H9 (cell line): ENCODE results near the gene ARHGEF12. TPM values are rescaled to one million over a fixed set of nuclear protein-coding genes. Genes with fewer than 3 reads are reported as not detected.

ENCODE experiments used
- DNase-seq: peaks from one replicate; pipeline ENCODE4 v3.0.0-alpha.2; 2017
- H2AFZ ChIP-seq: one replicate; pipeline ENCODE4 v1.6.1; 2013; ENCODE audit warnings: mild to moderate bottlenecking, low read length, control low read depth, moderate library complexity
- H2AK5ac ChIP-seq: 2 replicates; pipeline ENCODE4 v1.6.1; 2013; ENCODE audit warnings: low read length, control low read depth, mixed read lengths; ENCODE audit not compliant: insufficient read length
- H2BK120ac ChIP-seq: one replicate; pipeline ENCODE4 v1.6.1; 2013; ENCODE audit warnings: low read depth, mild to moderate bottlenecking, low read length, control low read depth, inconsistent platforms; ENCODE audit not compliant: poor library complexity, severe bottlenecking
- H2BK12ac ChIP-seq: 2 replicates; pipeline ENCODE4 v1.6.1; 2013; ENCODE audit warnings: low read length, control low read depth, mixed read lengths, low read depth; ENCODE audit not compliant: insufficient read length
- H2BK15ac ChIP-seq: 2 replicates; pipeline ENCODE4 v1.6.1; 2013; ENCODE audit warnings: low read depth, low read length, control low read depth
- H2BK20ac ChIP-seq: one replicate; pipeline ENCODE4 v1.6.1; 2013; ENCODE audit warnings: low read depth, mild to moderate bottlenecking, low read length, control low read depth, inconsistent platforms; ENCODE audit not compliant: poor library complexity, severe bottlenecking
- H2BK5ac ChIP-seq: 2 replicates; pipeline ENCODE4 v1.6.1; 2013; ENCODE audit warnings: low read length, control low read depth, mixed read lengths; ENCODE audit not compliant: insufficient read length
- H3K14ac ChIP-seq: 2 replicates; pipeline ENCODE4 v1.6.1; 2013; ENCODE audit warnings: low read length, control low read depth; ENCODE audit not compliant: insufficient read depth
- H3K18ac ChIP-seq: 2 replicates; pipeline ENCODE4 v1.6.1; 2013; ENCODE audit warnings: low read depth, mild to moderate bottlenecking, mixed read lengths, low read length, control low read depth; ENCODE audit not compliant: insufficient read length
- H3K23ac ChIP-seq: 2 replicates; pipeline ENCODE4 v1.6.1; 2013; ENCODE audit warnings: low read length, control low read depth, mixed read lengths, low read depth; ENCODE audit not compliant: insufficient read length
- H3K23me2 ChIP-seq: 2 replicates; pipeline ENCODE4 v1.6.1; 2013; ENCODE audit warnings: low read depth, mild to moderate bottlenecking, mixed read lengths, low read length, control low read depth; ENCODE audit not compliant: insufficient read length, poor library complexity, severe bottlenecking
- H3K27ac ChIP-seq: 2 replicates; pipeline ENCODE4 v1.5.1; 2013; ENCODE audit warnings: low read length, control low read depth, mixed read lengths, low read depth; ENCODE audit not compliant: insufficient read length
- H3K27me3 ChIP-seq: 2 replicates; pipeline ENCODE4 v1.6.1; 2013; ENCODE audit warnings: low read length, control low read depth, inconsistent platforms; ENCODE audit not compliant: insufficient read depth
- H3K4ac ChIP-seq: 2 replicates; pipeline ENCODE4 v1.6.1; 2013; ENCODE audit warnings: low read depth, mild to moderate bottlenecking, control low read depth, inconsistent platforms, low read length, moderate library complexity
- H3K4me1 ChIP-seq: 2 replicates; pipeline ENCODE4 v1.6.1; 2013; ENCODE audit warnings: low read length, control low read depth, inconsistent platforms; ENCODE audit not compliant: insufficient read depth
- H3K4me2 ChIP-seq: 2 replicates; pipeline ENCODE4 v1.6.1; 2013; ENCODE audit warnings: low read length, control low read depth, mixed read lengths; ENCODE audit not compliant: insufficient read length, insufficient read depth
- H3K56ac ChIP-seq: 2 replicates; pipeline ENCODE4 v1.6.1; 2013; ENCODE audit warnings: low read depth, mild to moderate bottlenecking, mixed read lengths, low read length, control low read depth; ENCODE audit not compliant: insufficient read length
- H3K79me1 ChIP-seq: 2 replicates; pipeline ENCODE4 v1.6.1; 2013; ENCODE audit warnings: low read depth, mild to moderate bottlenecking, moderate library complexity, low read length, control low read depth, inconsistent platforms; ENCODE audit not compliant: insufficient read depth, poor library complexity, severe bottlenecking
- H3K79me2 ChIP-seq: 2 replicates; pipeline ENCODE4 v1.6.1; 2013; ENCODE audit warnings: low read length, control low read depth, inconsistent platforms; ENCODE audit not compliant: insufficient read depth
- H3K9ac ChIP-seq: 2 replicates; pipeline ENCODE4 v1.6.1; 2013; ENCODE audit warnings: low read length, control low read depth, mixed read lengths; ENCODE audit not compliant: insufficient read length; ENCODE audit errors: extremely low read depth
- H3K9me3 ChIP-seq: one replicate; pipeline ENCODE4 v1.6.1; 2013; ENCODE audit warnings: low read depth, low read length, inconsistent platforms; ENCODE audit not compliant: control insufficient read depth
- H3T11ph ChIP-seq: one replicate; pipeline ENCODE4 v1.6.1; 2013; ENCODE audit warnings: mild to moderate bottlenecking, low read length, control low read depth, inconsistent platforms
- H4K20me1 ChIP-seq: one replicate; pipeline ENCODE4 v1.6.1; 2013; ENCODE audit not compliant: control insufficient read depth, insufficient read length, insufficient read depth
- H4K5ac ChIP-seq: 2 replicates; pipeline ENCODE4 v1.6.1; 2013; ENCODE audit warnings: low read depth, mild to moderate bottlenecking, mixed read lengths, low read length, control low read depth; ENCODE audit not compliant: insufficient read length
- H4K8ac ChIP-seq: replicated peaks from 2 replicates; pipeline ENCODE4 v1.6.1; 2013; ENCODE audit warnings: low read length, control low read depth, mixed read lengths, low read depth; ENCODE audit not compliant: insufficient read length
- H4K91ac ChIP-seq: 2 replicates; pipeline ENCODE4 v1.6.1; 2013; ENCODE audit warnings: low read depth, mild to moderate bottlenecking, moderate library complexity, mixed read lengths, low read length, control low read depth; ENCODE audit not compliant: insufficient read length
- H3K27ac Mint-ChIP-seq, 3 experiments: 2 replicates in 2 of 3; 3 replicates in 1 of 3; pipeline ENCODE4 v1.8.0; 2020 to 2021; ENCODE audit warnings: mixed read lengths in 3 of 3, mild to moderate bottlenecking in 1 of 3, moderate library complexity in 1 of 3
- H3K27me3 Mint-ChIP-seq: 2 replicates; pipeline ENCODE4 v1.8.0; 2021; ENCODE audit warnings: low read depth, mild to moderate bottlenecking, moderate library complexity, mixed read lengths
- H3K36me3 Mint-ChIP-seq, 3 experiments: 2 replicates in 2 of 3; 3 replicates in 1 of 3; pipeline ENCODE4 v1.8.0; 2020 to 2021; ENCODE audit warnings: low read depth in 3 of 3, mixed read lengths in 3 of 3; ENCODE audit not compliant: insufficient read depth in 1 of 3
- H3K4me1 Mint-ChIP-seq, 2 experiments: 2 replicates each; pipeline ENCODE4 v1.8.0; 2020; ENCODE audit warnings: mixed read lengths in 2 of 2
- H3K4me3 Mint-ChIP-seq, 2 experiments: 2 replicates in 1 of 2; 3 replicates in 1 of 2; pipeline ENCODE4 v1.8.0; 2020 to 2021; ENCODE audit warnings: mild to moderate bottlenecking in 2 of 2, mixed read lengths in 2 of 2, moderate library complexity in 1 of 2
- H3K9me3 Mint-ChIP-seq, 2 experiments: 2 replicates in 1 of 2; 3 replicates in 1 of 2; pipeline ENCODE4 v1.8.0; 2020; ENCODE audit warnings: mild to moderate bottlenecking in 2 of 2, mixed read lengths in 2 of 2, moderate library complexity in 1 of 2
- CTCF ChIP-seq: fragments of 200-600 bp; sonication (generic); conservative IDR thresholded peaks from 3 replicates; pipeline ENCODE4 v1.8.0; 2021; ENCODE audit warnings: antibody characterized with exemption, mild to moderate bottlenecking
- total RNA-seq: library from RNA; stranded (reverse); gene quantifications from 2 replicates; pipeline ENCODE4 v1.2.1, GENCODE V29; 2021

The ARHGEF12 gene
- total RNA-seq, 1 experiment from 2014 or later: 27.0 TPM

- peak overlapping the region; percentile 23 for H2BK120ac ChIP-seq
- H4K5ac ChIP-seq: no peak overlapping the region
- H2AFZ ChIP-seq: no peak overlapping the region
- Mint-ChIP-seq H3K27me3 (no peaks in the 10 kb centered on the region), H3K9me3 (no peaks in the 10 kb centered on the region), H3K27ac (peak overlapping the region; percentile 1 to 96 (median 40); a peak in 5 of 7 replicates), H3K4me3 (no peak overlapping the region), H3K4me1 (peaks cover 42 to 51% of the 10 kb centered on the region in 2 experiments), H3K36me3 (no peaks in the 10 kb centered on the region; a peak in 1 of 7 replicates)
- H3K23ac ChIP-seq: no peak overlapping the region
- H2BK5ac ChIP-seq: no peak overlapping the region
- H4K20me1 ChIP-seq: no peaks in the 10 kb centered on the region
- no peak overlapping the region for H2BK12ac ChIP-seq
- H3K18ac ChIP-seq: no peak overlapping the region
- H3K9me3 ChIP-seq: no peaks in the 10 kb centered on the region
- H3K27ac ChIP-seq: no peak overlapping the region
- H4K8ac ChIP-seq: no peak overlapping the region
- H3K79me1 ChIP-seq: no peaks in the 10 kb centered on the region
- peaks cover 5% of the 10 kb centered on the region; the same call in 1 of the 2 replicates for H3K4me1 ChIP-seq
- no peak overlapping the region for H3T11ph ChIP-seq
- H3K4ac ChIP-seq: no peak overlapping the region
- no peak for TF ChIP-seq CTCF
- H4K91ac ChIP-seq: no peak overlapping the region
- H2BK15ac ChIP-seq: no peak overlapping the region
- H3K23me2 ChIP-seq: no peaks in the 10 kb centered on the region
- no peak overlapping the region for H3K14ac ChIP-seq
- no peak overlapping the region for H3K9ac ChIP-seq
- H3K56ac ChIP-seq: no peak overlapping the region
- no peak overlapping the region for H2AK5ac ChIP-seq
- no peaks in the 10 kb centered on the region for H3K27me3 ChIP-seq
- DNase-seq: no peak
- H2BK20ac ChIP-seq: no peak overlapping the region
- no peak overlapping the region for H3K4me2 ChIP-seq
- H3K79me2 ChIP-seq: 0 out of 2 replicates have a peak, but pooled peaks cover 2% of the 10 kb centered on the region
Measured at GRCh38 chr11:120403966-120404365, 67.8 kb downstream of the ARHGEF12 start.
